ENCODE data around the gene RPL36A.

The RPL36A gene

DNA sequence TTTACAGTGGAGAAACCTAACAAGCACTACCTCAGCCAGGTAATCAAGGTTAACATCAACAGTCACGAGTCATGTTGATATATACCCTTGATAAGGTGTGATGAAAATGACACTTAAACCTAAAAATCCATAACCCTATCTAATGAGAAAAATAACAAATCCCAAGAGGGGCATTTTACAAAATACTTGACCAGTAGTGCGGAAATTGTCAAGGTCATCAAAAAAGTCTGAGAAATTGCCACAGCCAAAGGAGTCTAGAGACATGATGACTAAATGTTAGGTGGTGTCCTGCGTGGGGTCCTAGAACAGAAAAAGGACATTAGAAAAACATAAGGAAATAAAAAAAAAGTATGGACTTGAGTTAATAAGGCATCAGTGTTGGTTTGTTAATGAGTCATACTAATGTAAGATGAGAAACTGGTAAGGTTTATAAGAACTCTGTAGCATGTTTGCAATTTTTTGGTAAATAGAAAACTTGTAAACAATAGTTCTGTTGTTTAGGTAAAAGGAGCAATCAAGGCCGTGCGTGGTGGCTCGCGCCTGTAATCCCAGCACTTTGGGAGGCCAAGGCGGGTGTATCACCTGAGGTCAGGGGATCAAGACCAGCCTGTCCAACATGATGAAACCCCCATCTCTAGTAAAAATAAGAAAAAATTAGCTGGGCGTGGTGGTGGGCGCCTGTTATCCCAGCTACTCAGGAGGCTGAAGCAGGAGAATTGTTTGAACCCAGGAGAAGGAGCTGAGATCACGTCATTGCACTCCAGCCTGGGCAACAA is 2.9 kb downstream of the RPL36A start:
- no peak for DNase-seq (ENCODE audit: low spot score)

DNA sequence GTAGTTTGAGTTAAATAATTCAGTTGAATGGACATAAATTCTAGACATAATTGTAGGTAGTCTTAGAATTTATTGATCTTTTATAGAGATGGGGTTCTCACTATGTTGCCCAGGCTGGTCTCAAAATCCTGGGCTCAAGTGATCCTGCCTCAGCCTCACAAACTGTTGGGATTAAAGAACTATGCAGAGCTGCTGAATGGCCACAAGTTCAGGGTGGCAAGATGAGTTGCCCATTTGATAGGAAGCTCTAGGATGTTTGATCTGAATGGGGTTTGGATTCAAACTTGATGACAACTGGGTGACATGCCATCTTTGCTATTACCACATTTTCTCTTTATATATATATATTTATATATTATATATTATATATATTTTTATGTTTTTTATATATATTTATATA is 3.6 kb downstream of the RPL36A start:
- no peak for DNase-seq (ENCODE audit: low spot score)

DNA sequence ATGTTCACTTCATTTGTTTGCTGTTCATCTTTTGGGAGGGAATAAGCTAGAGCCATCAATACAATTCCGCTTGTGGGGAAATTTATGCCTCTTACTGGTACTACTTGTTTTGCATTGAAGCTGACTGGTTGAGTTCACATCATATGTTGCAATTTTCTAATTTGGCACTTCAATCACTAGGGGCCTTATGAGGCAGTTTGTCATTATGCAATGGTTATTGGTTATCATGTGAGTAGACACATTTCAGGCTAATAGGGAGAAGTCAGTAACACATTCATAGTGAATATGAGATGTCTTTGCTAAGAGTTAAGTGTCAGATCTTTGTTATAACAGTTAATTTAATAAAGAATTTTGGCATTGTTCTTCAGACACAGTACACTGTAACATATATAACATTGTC is 5.0 kb downstream of the RPL36A start:
- no peak for DNase-seq (ENCODE audit: low spot score)

DNA sequence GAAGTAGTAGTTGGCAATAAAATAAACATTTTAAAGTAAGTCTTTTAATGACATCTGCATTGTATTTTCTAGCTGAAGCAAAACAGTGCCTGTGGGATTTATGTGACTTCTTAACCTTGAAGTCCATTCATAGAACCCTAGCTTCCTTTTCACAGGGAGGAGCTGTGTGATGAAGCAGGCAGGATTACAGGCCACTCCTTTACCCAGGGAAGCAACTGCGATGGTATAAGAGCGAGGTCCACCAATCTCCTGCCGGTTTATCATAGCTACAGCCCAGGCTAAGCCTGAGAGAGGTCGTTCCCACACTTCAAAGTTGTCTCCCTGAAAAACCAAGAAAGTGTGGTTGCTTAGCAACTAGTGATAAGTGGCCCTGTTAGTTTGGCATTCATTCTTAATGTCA is 7.0 kb downstream of the RPL36A start:
- DNase-seq (ENCODE audit: low spot score) = peak; percentile 45

DNA sequence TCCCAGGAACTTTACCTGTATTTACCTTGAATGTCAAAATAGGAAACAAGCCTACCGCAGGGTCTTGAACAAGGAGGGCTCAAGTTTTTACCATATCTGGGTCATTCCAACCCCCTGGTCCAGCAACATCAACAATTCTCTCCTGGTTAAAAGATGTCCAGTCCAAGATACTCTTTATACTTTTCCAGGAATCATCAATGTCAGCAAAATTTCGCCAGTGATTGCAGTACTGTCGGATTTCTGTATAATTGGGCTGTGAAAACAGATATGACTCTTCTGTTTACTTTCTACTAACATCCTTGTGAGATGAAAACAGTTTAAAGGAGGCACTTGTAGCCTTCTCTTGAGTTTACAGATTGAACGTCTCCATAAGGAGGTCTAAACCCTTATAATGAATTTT is 7.9 kb downstream of the RPL36A start:
- DNase-seq (ENCODE audit: low spot score) = no peak

DNA sequence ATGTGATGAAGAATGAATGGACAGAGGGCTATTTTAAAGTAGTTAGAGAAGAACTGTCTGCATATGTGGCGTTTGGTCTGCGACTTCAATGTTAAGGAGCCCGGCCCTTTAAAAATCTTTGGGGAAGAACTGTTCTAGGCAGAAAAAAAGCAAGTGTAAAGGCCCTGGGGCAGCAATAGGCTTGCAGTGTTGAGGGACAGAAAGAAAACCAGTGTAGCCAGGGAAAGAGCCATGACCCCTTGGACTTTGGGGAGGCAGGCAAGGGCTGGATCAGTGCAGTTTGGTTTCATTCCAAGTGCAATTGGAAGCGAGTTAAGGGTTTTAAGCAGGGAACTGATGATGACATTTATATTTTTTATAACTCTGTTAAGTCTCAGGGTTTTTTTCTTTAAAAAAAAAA is 9.0 kb downstream of the RPL36A start:
- no peak for DNase-seq (ENCODE audit: low spot score)

DNA sequence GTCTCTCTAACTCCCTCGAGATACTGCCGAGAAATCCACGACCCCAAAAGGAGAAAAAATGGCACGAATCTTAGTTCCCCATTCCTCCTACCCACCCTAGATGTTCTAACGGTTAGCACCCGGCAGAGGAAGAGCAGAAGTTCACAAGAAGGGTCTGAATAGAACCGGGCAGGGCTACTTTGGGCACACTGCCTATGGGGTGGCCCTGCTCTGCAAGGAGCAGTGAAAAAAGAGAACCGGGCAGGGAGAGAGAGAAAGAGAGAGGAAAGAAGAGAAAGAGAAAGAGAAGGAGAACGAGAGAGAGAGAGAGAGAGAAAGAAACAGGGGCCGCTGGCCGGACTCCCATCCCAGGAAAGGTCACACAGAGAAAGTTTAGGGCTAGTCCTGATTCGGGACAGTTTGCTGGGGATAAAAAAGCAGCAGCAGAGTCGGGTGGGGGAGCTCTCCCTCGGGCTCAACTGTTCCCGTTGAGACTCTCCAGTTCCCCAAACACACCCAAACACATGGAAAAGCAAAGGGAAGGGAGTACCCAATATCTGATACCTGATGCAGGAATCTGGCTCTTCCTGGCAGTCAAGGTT is 16.4 kb downstream of the RPL36A start:
- DNase-seq (ENCODE audit: low spot score) = no peak

DNA sequence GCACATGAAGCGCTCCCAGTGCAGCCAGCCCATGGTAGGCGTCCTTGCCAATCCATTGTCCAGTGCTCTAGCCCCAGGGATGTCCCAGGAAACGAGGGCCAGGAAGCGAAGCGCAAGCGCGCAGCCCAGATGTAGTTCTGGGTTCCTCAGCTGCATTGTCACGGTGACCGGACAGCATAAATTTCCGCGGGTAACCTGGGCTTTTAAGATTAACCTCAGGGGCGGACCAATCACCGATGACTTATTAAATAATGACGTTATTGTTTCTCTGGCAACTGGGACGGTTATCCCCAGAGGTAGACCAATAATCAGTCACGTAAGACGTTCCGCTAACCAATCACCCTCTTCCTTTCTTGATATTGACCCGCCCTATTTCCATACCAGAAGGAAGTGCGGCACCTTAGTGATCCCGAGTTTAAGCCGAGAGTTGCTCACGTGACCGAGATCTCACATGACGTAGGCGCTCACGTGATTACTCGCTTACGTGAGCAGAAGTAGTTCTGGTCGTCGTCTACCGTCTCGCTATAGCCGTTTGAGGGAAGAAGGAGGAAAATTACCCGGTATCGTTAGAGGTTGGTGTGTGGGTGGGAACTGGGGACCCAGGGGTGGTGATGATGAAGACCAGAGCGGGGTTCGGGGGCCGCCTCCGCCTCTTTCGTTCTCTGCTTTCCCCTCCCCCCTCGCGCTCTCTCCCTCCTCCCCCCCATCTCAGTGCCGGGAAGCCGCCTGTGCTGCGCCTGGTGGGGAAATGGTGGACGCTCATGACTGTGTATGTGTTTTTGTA is 17.1 kb downstream of the RPL36A start, which contains the start of the genes GLA and HNRNPH2:
GLA (minus strand) TSS at position 178 of the 784 bp plus-strand sequence; CDS start at position 156, 22 bp downstream.
HNRNPH2 (plus strand) TSS at position 475 of the 784 bp plus-strand sequence. CDS start 3,767 bp downstream, outside the sequence.
- peak; percentile 99 for DNase-seq (ENCODE audit: low spot score)

DNA sequence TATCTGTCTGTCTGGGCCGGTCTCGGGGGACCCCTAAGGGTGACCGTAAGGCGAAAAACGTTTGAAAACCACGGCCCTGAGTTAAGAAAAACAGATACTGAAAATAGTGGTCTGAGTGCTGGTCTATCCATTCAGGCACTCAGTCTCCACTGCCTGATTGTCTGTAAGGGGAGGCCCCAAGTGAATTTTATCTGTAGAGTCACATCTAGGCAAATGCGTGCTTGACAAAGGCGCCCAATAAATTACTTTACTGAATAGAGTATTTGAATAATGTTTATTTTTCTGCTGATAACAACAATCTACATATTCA is 17.7 kb downstream of the RPL36A start:
- DNase-seq (ENCODE audit: low spot score) = no peak

DNA sequence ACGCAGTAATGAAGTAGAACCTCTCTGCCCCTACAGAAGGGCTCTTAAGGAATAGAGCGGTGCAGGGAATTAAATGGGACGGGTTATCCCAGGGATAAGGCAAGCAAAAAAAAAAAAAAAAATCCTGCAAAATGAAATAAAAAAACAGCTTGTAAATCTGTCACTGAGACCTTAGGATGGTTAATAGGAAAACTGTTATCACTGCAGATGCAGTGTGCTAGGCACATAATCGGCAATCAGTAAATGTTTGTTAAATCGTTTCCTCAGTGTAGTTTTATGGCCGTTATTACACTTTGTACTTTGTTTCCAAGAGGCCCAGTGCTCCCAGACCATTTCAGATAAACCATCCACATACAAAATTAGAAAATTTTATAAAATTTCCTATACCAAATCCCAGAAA is 18.2 kb downstream of the RPL36A start:
- DNase-seq (ENCODE audit: low spot score) = no peak

DNA sequence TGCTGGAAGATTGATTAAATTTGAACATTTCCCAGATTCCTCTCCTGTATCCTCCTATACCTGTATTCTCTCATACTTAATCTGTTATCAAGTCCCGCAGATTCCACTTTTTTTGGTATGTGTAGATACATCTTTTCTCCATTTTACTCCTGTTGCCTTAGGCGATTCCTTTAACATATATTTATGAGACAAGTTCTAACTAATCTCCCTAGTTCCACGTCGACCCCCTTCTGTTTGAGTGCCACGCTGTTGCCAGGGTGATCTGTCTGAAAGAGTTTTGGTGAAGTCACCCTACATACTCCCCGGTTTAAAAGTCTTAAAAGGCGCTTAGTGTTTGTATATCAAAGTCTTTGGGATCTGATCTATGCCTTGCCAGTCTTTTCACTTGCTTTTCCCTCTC is 19.6 kb downstream of the RPL36A start:
- no peak for DNase-seq (ENCODE audit: low spot score)

DNA sequence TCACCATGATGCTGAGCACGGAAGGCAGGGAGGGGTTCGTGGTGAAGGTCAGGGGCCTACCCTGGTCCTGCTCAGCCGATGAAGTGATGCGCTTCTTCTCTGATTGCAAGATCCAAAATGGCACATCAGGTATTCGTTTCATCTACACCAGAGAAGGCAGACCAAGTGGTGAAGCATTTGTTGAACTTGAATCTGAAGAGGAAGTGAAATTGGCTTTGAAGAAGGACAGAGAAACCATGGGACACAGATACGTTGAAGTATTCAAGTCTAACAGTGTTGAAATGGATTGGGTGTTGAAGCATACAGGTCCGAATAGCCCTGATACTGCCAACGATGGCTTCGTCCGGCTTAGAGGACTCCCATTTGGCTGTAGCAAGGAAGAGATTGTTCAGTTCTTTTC is 21.2 kb downstream of the RPL36A start:
- DNase-seq (ENCODE audit: low spot score) = no peak

DNA sequence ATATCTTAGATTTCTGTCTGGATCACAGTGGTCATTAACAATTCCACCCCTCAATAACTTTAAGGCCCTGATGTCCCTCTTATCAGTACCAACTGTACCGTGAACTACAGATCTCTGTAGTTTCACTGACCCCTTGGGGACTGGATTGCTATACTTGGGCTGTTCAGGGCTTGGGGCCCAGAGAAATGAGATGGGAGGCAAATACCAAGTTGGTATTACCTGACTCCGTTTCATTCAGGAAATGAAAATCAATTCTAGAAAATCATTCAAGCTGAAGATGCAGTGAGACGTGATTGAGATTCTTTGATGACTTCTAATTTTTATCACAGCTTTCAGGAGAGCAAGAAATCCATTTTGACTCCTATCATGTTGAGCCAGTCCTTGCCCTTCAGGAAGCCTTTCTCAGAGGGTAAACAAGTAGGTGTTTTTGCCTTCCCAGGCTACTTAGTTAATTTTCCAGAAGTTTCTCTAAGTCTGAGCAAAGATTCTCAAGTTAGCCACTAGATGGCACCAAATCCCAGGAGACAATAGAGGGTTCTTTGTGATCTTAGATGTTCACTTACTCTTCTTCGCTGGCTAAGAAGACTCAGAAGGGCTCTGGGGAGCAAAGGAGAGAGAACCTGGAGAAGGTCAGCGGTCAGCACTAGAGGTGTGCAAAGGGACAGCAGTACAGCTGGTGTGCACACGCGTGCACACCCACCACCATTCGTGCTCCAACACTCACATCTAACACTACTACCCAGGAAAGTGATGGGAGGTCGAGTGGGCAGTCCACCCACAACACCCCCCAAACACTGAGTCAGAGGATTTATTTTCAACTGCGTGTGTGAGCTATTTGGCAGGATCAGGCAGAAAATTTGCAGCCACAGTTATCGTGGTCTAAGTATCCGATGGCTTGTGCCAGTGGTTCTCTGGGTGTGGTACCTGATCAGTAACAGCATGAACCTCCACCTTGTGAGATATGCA is 24.7 kb downstream of the RPL36A start:
- DNase-seq (ENCODE audit: low spot score) = peak; percentile 82

DNA sequence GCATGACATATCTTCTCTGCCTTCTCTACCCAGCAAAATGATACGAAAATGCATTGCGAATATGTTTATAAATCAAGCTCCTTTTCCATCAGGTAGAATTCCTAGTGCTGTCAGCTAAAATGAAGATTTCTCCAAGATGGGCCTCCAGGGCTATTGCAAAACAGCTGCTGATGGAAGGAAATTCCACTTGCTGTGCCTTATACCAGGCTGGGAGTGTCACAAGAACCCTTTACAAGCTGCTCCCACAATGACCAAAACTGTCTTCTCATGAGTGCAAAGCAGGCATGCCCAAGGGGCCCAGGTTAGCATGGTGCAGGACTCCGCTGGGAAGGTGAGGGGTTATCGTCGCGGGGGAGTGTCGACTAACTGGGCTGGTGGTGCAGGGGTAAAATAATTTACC is 25.9 kb downstream of the RPL36A start:
- no peak for DNase-seq (ENCODE audit: low spot score)

DNA sequence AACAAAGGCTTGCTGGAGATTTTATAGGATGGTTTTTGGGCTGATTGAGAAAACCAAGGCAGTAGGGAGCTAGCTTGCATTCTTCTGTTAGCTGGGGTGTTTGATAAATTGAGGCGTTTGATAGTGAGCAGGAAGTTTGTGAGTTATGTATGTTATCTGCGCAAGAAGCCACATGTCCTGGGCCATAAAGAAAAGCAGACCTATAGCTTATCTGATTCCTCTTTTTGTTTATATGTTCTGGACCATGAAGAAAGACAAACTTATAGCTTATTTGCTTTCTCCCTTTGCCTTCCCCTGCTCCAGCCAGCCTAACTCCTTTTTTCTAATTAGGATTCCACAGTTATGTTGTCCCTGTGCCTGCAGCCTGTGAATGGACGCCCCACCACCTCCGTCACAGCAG is 26.4 kb downstream of the RPL36A start:
- no peak for DNase-seq (ENCODE audit: low spot score)

DNA sequence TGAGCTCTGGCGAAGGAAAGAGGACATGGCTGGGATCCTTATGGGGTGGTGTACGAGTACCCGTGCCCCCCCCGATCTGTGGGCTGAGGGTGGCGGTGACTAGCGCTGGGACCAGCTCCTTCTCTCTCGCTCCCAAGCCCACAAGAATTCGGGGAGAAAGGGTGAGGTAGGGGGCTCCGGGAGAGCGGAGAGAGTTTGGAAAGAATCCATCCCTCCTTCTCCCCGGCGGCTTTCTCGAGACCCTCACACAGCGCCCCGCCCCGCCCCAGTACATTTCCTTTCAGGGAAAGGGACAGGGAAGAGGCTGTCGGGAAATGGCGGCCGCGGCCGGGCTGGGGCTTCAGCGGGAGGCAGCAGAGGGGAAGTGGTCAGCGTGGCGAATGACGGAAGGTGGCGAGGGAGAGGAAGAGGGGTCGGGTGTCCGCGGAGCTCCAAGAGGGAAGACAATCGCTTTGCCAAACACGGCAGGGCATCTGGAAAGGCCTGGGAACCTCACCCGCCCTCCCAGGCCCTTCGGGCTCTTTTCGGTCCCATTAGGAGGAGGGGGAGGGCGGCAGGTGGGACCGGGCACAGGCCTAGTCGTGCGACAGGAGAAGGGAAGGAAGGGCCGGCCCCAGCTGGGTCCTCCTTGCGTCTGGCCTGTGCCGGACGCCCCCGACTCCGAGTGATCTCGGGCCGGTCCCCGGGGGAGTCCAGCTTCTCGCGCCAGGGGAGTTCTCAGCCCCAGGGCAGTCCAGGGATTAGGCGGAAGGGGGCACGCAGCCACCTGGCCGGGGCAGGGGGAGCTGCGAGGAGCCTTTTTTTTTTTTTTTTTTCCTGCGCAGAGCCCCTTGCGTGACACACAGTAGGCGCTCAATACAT is 27.4 kb downstream of the RPL36A start:
- DNase-seq (ENCODE audit: low spot score) = peak; percentile 49

DNA sequence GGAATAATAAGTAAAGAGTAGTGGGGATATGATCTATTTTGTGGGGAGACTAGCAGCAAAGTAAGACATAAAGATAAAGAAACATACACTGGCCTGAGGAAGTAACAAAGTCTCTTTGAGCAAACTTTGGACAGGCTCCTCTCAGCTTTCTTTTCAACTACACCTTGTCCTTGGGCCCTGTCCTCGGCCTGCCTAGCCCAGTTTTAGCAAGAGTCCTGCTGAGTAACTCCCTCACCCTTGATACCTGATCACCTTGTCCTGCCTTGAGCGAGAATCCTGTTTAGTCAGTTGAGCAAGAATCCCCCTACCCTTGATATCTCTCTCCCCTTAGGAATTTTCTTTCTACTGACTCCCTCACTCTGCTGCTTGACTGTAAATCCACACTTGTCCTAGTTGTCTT is 28.7 kb downstream of the RPL36A start:
- DNase-seq (ENCODE audit: low spot score) = no peak

DNA sequence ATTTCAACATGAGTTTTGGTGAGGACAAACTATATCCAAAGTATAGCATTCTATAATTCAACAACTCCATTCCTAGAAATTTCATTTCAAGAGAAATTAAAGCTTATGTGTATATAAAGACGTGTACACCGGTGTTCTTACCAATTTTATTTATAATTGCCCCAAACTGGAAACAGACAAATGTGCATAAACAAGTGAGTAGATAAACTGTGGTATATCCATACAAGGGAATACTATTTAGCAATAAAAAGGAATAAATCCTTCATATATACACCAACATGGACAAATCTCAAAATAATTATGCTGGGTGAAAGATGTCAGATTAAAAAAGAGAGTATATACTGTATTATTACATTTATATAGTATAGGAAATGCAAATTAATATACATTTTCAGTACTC is 37.1 kb downstream of the RPL36A start:
- no peak for DNase-seq (ENCODE audit: low spot score)

DNA sequence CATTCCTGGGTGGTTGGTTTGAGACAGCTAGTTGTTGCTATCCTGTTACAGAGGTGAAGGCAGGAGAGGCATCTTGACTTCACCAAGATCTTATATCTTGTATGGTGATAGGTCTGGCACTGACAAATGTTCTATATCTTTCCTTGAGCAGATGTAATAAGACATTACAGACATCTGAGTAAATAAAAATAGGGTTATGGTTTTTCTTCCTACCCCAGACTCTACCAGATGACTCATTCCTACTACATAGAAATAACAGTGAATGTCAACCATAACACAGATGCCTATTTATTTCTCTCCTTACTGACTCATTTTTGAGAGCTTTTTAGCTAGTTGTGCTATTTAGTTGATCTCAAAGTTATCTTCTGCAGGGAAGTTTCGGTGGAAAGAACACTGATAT is 39.1 kb downstream of the RPL36A start:
- no peak for DNase-seq (ENCODE audit: low spot score)

DNA sequence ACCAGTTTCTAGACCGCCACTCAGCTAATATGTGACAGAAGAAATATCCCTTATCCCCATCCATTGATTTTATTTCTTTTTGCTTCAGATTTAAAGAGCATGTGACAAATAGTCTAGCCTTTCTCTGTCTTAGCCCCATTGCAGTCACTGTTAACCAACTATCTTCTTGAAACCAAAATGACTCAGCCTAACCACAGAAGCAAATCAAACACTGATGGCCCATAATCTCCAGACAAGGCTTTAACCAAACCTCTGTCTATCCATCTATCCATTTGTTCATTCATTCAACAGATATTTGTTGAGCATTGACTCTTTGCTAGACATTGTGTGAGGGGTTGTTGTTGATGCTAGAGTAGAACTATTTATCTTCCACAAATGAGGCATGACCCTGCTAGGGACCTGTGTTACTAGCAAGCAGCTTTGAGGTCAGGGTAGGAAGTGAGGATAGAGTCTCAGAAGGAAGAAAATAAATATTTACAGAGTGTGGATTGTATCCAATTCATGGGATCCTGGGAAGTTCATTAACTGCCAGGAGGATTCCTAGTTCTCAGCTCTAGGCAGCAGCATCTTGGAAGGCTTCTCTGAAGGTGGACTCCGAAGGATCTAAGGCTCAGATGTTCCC is 39.8 kb downstream of the RPL36A start:
- DNase-seq (ENCODE audit: low spot score) = no peak

DNA sequence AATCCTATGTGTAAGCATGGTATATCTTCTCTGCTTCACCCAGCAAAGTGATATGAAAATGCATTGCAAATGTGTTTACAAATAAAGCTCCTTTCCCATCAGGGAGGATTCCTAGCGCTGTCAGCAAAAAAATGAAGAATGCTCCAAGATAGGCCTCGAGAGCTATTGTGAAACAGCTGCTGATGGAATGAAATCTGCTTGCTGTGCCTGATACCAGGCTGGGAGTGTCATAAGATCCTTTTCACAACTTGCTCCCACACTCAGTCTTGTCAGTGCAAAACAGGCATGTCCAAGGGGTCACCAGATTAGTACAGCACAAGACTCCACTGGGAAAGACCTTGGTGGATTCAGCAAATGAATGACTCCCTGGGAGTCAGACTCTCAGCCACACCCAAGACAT is 51.3 kb downstream of the RPL36A start:
- DNase-seq (ENCODE audit: low spot score) = no peak
